IMR-90 (cell line): ENCODE results near the gene CDH12. TPM values are rescaled to one million over a fixed set of nuclear protein-coding genes. Genes with fewer than 3 reads are reported as not detected.

ENCODE experiments used
- ATAC-seq: fragments of 200-7000 bp; cut with Tn5 transposase; 2 replicates; pipeline ENCODE4 v1.9.1; 2020; ENCODE audit warnings: low read depth, mild to moderate bottlenecking, moderate library complexity
- BruUV-seq: library from RNA; stranded (reverse); fragments of 400-500 nt; replicated peaks from 2 replicates; lab custom pipeline; 2021; lab: Mats Ljungman, UMichigan
- CTCF ChIA-PET: fragments of 300-600 bp; formaldehyde crosslinking; extraction: SDS; loops from one replicate; lab custom pipeline; 2021; ENCODE audit warnings: antibody characterized with exemption; lab: Yijun Ruan, JAX
- POLR2A ChIA-PET: fragments of 300-600 bp; sonication (Branson Sonifier 250); formaldehyde crosslinking; loops from one replicate; lab custom pipeline; 2022; ENCODE audit warnings: antibody characterized with exemption; ENCODE audit not compliant: unreplicated experiment; lab: Charles Lee
- DNase-seq: peaks from one replicate; pipeline ENCODE4 v3.0.0; 2013
- H2AFZ ChIP-seq: replicated peaks from 2 replicates; pipeline ENCODE3; 2013; ENCODE audit warnings: low read length, mild to moderate bottlenecking; ENCODE audit not compliant: poor library complexity
- H2AK5ac ChIP-seq: 2 replicates; pipeline ENCODE4 v1.6.1; 2013; ENCODE audit warnings: low read depth, low read length, inconsistent platforms
- H2AK9ac ChIP-seq: replicated peaks from 2 replicates; pipeline ENCODE3; 2013; ENCODE audit warnings: mild to moderate bottlenecking, low read depth, low read length, moderate library complexity; ENCODE audit not compliant: poor library complexity
- H2BK120ac ChIP-seq: 2 replicates; pipeline ENCODE4 v1.6.1; 2013; ENCODE audit warnings: low read depth, low read length, inconsistent platforms
- H2BK15ac ChIP-seq: 3 replicates; pipeline ENCODE4 v1.6.1; 2013; ENCODE audit warnings: low read depth, low read length, inconsistent platforms
- H2BK20ac ChIP-seq: 2 replicates; pipeline ENCODE4 v1.6.1; 2013; ENCODE audit warnings: low read depth, mild to moderate bottlenecking, inconsistent platforms, low read length, moderate library complexity
- H2BK5ac ChIP-seq: 2 replicates; pipeline ENCODE4 v1.6.1; 2013; ENCODE audit warnings: mild to moderate bottlenecking, low read depth, low read length, inconsistent platforms; ENCODE audit not compliant: poor library complexity, severe bottlenecking
- H3K14ac ChIP-seq: replicated peaks from 2 replicates; pipeline ENCODE4 v1.6.1; 2013; ENCODE audit warnings: low read depth, low read length, inconsistent platforms
- H3K18ac ChIP-seq: 2 replicates; pipeline ENCODE4 v1.6.1; 2013; ENCODE audit warnings: low read depth, low read length, control low read depth
- H3K23ac ChIP-seq: 2 replicates; pipeline ENCODE4 v1.6.1; 2013; ENCODE audit warnings: low read depth, low read length, inconsistent platforms
- H3K27ac ChIP-seq: 2 replicates; pipeline ENCODE4 v1.5.1; 2013; ENCODE audit warnings: mild to moderate bottlenecking, control low read depth, low read length; ENCODE audit not compliant: insufficient read depth
- H3K27me3 ChIP-seq: 2 replicates; pipeline ENCODE4 v1.6.1; 2013; ENCODE audit warnings: low read length; ENCODE audit not compliant: control insufficient read depth, insufficient read depth
- H3K36me3 ChIP-seq: 2 replicates; pipeline ENCODE4 v1.6.1; 2013; ENCODE audit warnings: low read length, mixed read lengths; ENCODE audit not compliant: control insufficient read depth, insufficient read depth
- H3K4ac ChIP-seq: 2 replicates; pipeline ENCODE4 v1.6.1; 2013; ENCODE audit warnings: low read depth, low read length, inconsistent platforms
- H3K4me1 ChIP-seq: 2 replicates; pipeline ENCODE4 v1.6.1; 2013; ENCODE audit warnings: low read length, mixed read lengths; ENCODE audit not compliant: control insufficient read depth, insufficient read depth
- H3K4me2 ChIP-seq: 2 replicates; pipeline ENCODE4 v1.6.1; 2013; ENCODE audit warnings: low read depth, mild to moderate bottlenecking, control low read depth, low read length, moderate library complexity
- H3K4me3 ChIP-seq: 2 replicates; pipeline ENCODE4 v1.5.1; 2013; ENCODE audit warnings: low read depth, mild to moderate bottlenecking, control low read depth, low read length, moderate library complexity; ENCODE audit not compliant: insufficient read depth
- H3K56ac ChIP-seq: 2 replicates; pipeline ENCODE4 v1.6.1; 2013; ENCODE audit warnings: low read length, inconsistent platforms; ENCODE audit not compliant: insufficient read depth; ENCODE audit errors: extremely low read depth
- H3K79me1 ChIP-seq, 2 experiments: 2 replicates each; pipeline ENCODE4 v1.6.1; 2013; ENCODE audit warnings: low read length in 2 of 2, inconsistent platforms in 1 of 2, low read depth in 1 of 2
- H3K9ac ChIP-seq: 2 replicates; pipeline ENCODE4 v1.6.1; 2013; ENCODE audit warnings: low read depth, low read length, control low read depth
- H3K9me1 ChIP-seq: 2 replicates; pipeline ENCODE4 v1.6.1; 2013; ENCODE audit warnings: low read length, inconsistent platforms; ENCODE audit not compliant: insufficient read depth
- H3K9me3 ChIP-seq: 2 replicates; pipeline ENCODE4 v1.6.1; 2013; ENCODE audit warnings: low read length; ENCODE audit not compliant: control insufficient read depth, insufficient read depth
- H4K20me1 ChIP-seq: 2 replicates; pipeline ENCODE4 v1.6.1; 2013; ENCODE audit warnings: low read length, inconsistent platforms; ENCODE audit not compliant: insufficient read depth
- H4K5ac ChIP-seq: 2 replicates; pipeline ENCODE4 v1.6.1; 2013; ENCODE audit warnings: mild to moderate bottlenecking, low read depth, low read length, control low read depth
- H4K8ac ChIP-seq, 2 experiments: 2 replicates each; pipeline ENCODE4 v1.6.1; 2013; ENCODE audit warnings: low read depth in 2 of 2, low read length in 2 of 2, control low read depth in 1 of 2, inconsistent platforms in 1 of 2
- H4K91ac ChIP-seq: 2 replicates; pipeline ENCODE4 v1.6.1; 2013; ENCODE audit warnings: low read depth, low read length, inconsistent platforms; ENCODE audit not compliant: insufficient read depth
- BHLHE40 ChIP-seq: fragments of 150-350 bp; IDR thresholded peaks from 2 replicates; pipeline ENCODE4 v1.6.1; 2016; ENCODE audit warnings: mild to moderate bottlenecking, low read depth, low read length
- CEBPB ChIP-seq: IDR thresholded peaks from 2 replicates; pipeline ENCODE4 v1.6.1; 2012; ENCODE audit warnings: low read depth, low read length, improper control_type of control experiment
- CHD1 ChIP-seq: IDR thresholded peaks from 2 replicates; pipeline ENCODE4 v1.6.1; 2012; ENCODE audit warnings: low read depth, low read length, improper control_type of control experiment
- ELK1 ChIP-seq: fragments of 150-350 bp; IDR thresholded peaks from 2 replicates; pipeline ENCODE4 v1.6.1; 2016; ENCODE audit warnings: low read depth, mild to moderate bottlenecking, low read length, moderate library complexity, borderline replicate concordance
- FOS ChIP-seq: fragments of 150-350 bp; IDR thresholded peaks from 2 replicates; pipeline ENCODE4 v1.6.1; 2016; ENCODE audit warnings: low read depth, low read length
- MAFK ChIP-seq: IDR thresholded peaks from 2 replicates; pipeline ENCODE4 v1.6.1; 2012; ENCODE audit warnings: low read depth, low read length, improper control_type of control experiment
- MAZ ChIP-seq: IDR thresholded peaks from 2 replicates; pipeline ENCODE4 v1.6.1; 2012; ENCODE audit warnings: low read depth, mild to moderate bottlenecking, low read length, improper control_type of control experiment, moderate library complexity, borderline replicate concordance
- MXI1 ChIP-seq: IDR thresholded peaks from 2 replicates; pipeline ENCODE4 v1.6.1; 2012; ENCODE audit warnings: low read depth, mild to moderate bottlenecking, low read length, moderate library complexity, borderline replicate concordance
- NFE2L2 ChIP-seq: fragments of 150-350 bp; IDR thresholded peaks from 2 replicates; pipeline ENCODE4 v1.6.1; 2016; ENCODE audit warnings: low read depth, mild to moderate bottlenecking, low read length
- POLR2A ChIP-seq: IDR thresholded peaks from 2 replicates; pipeline ENCODE4 v1.6.1; 2012; ENCODE audit warnings: mild to moderate bottlenecking, low read depth, low read length
- RAD21 ChIP-seq: IDR thresholded peaks from 2 replicates; pipeline ENCODE4 v1.6.1; 2012; ENCODE audit warnings: low read length, improper control_type of control experiment
- RCOR1 ChIP-seq: IDR thresholded peaks from 2 replicates; pipeline ENCODE4 v1.6.1; 2012; ENCODE audit warnings: mild to moderate bottlenecking, low read length, improper control_type of control experiment; ENCODE audit not compliant: insufficient replicate concordance
- RFX5 ChIP-seq: IDR thresholded peaks from 2 replicates; pipeline ENCODE4 v1.8.0; 2012; ENCODE audit warnings: low read depth, mild to moderate bottlenecking, low read length, moderate library complexity
- SMC3 ChIP-seq: fragments of 150-350 bp; IDR thresholded peaks from 2 replicates; pipeline ENCODE4 v1.6.1; 2016; ENCODE audit warnings: low read depth, mild to moderate bottlenecking, antibody characterized with exemption, low read length, moderate library complexity
- dilution Hi-C: fragments of 300-500 bp; cut with HindIII; formaldehyde crosslinking; loops from one replicate; pipeline ENCODE4 v1.14.3; 2018; ENCODE audit warnings: low sequenced_read_pairs; ENCODE audit not compliant: unreplicated experiment
- in situ Hi-C: fragments of 300-500 bp; cut with MboI; formaldehyde crosslinking; loops from 3 replicates; pipeline ENCODE4 v1.14.3; 2019; ENCODE audit warnings: low sequenced_read_pairs, inconsistent platforms, mixed read lengths
- intact Hi-C: fragments of 100-400 bp; cut with micrococcal nuclease; formaldehyde crosslinking; loops from 2 replicates; pipeline ENCODE4 v1.10.0; 2022
- polyA plus RNA-seq, 3 experiments: library from polyadenylated mRNA; depleted of rRNA; stranded (reverse); fragments of >200 nt; gene quantifications; 2 replicates each; pipeline ENCODE4 v1.2.3, GENCODE V29; 2012; ENCODE audit warnings: low replicate concordance in 1 of 3
- total RNA-seq: library from RNA; depleted of rRNA; stranded (reverse); fragments of >200 nt; gene quantifications from 2 replicates; pipeline ENCODE4 v1.2.3, GENCODE V29; 2012
- TF ChIP-seq, protein P1 (sequence below): conservative IDR thresholded peaks from 2 replicates; pipeline ENCODE4 v1.5.1; 2012; ENCODE audit warnings: mild to moderate bottlenecking, low read depth, low read length, improper control_type of control experiment
- TF ChIP-seq, protein P2 (sequence below): fragments of 150-350 bp; IDR thresholded peaks from 2 replicates; pipeline ENCODE4 v1.6.1; 2017; ENCODE audit warnings: mild to moderate bottlenecking, antibody characterized with exemption, low read length, low read depth

Gene CDH12
- total and polyA plus RNA-seq, 2 of the 4 experiments (the other 2 are of a cell fraction) = not detected

- BruUV-seq = no TSS peak
- dilution Hi-C loops = no loop called here
- no peak overlapping the region for H2BK120ac ChIP-seq
Measured at GRCh38 chr5:22109315-22109714, 743.8 kb downstream of the CDH12 start.

More at GRCh38 chr5:22109315-22109714, 743.8 kb downstream of the CDH12 start:
- Histone ChIP-seq H3K4me3 (no peak overlapping the region), H3K9me1 (no peaks in the 10 kb centered on the region), H3K18ac (no peak overlapping the region), H2BK5ac (no peak overlapping the region), H3K27ac (no peak overlapping the region), H3K79me1 (no peaks in the 10 kb centered on the region), H4K8ac (no peak overlapping the region), H3K4ac (no peak overlapping the region), H2BK15ac (no peak overlapping the region), H2BK20ac (no peak overlapping the region), H3K9ac (no peak overlapping the region), H2AFZ (no peak overlapping the region), H3K4me1 (no peaks in the 10 kb centered on the region), H2AK9ac (no peak overlapping the region), H3K36me3 (no peaks in the 10 kb centered on the region), H4K91ac (no peak overlapping the region), H2AK5ac (no peak overlapping the region), H4K5ac (no peak overlapping the region), H3K27me3 (no peaks in the 10 kb centered on the region), H3K9me3 (no peaks in the 10 kb centered on the region), H3K23ac (no peak overlapping the region), H3K4me2 (no peak overlapping the region), H3K56ac (no peak overlapping the region), H4K20me1 (no peaks in the 10 kb centered on the region), H3K14ac (no peak overlapping the region)
- DNase-seq (no peak), ATAC-seq (no peak)
- intact Hi-C loops (no loop called here), in situ Hi-C loops (no loop called here)
- TF ChIP-seq, protein P1, sequence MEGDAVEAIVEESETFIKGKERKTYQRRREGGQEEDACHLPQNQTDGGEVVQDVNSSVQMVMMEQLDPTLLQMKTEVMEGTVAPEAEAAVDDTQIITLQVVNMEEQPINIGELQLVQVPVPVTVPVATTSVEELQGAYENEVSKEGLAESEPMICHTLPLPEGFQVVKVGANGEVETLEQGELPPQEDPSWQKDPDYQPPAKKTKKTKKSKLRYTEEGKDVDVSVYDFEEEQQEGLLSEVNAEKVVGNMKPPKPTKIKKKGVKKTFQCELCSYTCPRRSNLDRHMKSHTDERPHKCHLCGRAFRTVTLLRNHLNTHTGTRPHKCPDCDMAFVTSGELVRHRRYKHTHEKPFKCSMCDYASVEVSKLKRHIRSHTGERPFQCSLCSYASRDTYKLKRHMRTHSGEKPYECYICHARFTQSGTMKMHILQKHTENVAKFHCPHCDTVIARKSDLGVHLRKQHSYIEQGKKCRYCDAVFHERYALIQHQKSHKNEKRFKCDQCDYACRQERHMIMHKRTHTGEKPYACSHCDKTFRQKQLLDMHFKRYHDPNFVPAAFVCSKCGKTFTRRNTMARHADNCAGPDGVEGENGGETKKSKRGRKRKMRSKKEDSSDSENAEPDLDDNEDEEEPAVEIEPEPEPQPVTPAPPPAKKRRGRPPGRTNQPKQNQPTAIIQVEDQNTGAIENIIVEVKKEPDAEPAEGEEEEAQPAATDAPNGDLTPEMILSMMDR = no peak
- no peak for TF ChIP-seq FOS
- no peak for TF ChIP-seq NFE2L2
- no peak for TF ChIP-seq RCOR1
- no peak for TF ChIP-seq MAZ
- TF ChIP-seq, protein P2, sequence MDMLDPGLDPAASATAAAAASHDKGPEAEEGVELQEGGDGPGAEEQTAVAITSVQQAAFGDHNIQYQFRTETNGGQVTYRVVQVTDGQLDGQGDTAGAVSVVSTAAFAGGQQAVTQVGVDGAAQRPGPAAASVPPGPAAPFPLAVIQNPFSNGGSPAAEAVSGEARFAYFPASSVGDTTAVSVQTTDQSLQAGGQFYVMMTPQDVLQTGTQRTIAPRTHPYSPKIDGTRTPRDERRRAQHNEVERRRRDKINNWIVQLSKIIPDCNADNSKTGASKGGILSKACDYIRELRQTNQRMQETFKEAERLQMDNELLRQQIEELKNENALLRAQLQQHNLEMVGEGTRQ = no peak
- TF ChIP-seq CEBPB = no peak
- no peak for TF ChIP-seq CHD1
- TF ChIP-seq ELK1 = no peak
- TF ChIP-seq MXI1 = no peak
- no peak for TF ChIP-seq BHLHE40
- no peak for TF ChIP-seq SMC3
- TF ChIP-seq RAD21 = no peak
- TF ChIP-seq MAFK = no peak
- TF ChIP-seq RFX5 = no peak
- no peak for TF ChIP-seq POLR2A
- ChIA-PET CTCF (no interaction called here), POLR2A (no interaction called here)
